Brain pericyte (primary cell): Measurements from ENCODE around the gene PCBP3.
A peak's percentile ranks its signal among the peaks of the same experiment; 100 is the strongest.
"Not testable (repeated sequence)": the region's sequence is repeated elsewhere in the genome, so short reads cannot be mapped to it uniquely, and the experiment has no call there.

ENCODE experiments used
- DNase-seq: peaks from one replicate; pipeline ENCODE4 v3.0.0-alpha.2; 2012; ENCODE audit warnings: low read depth, low spot score

Gene PCBP3

DNA sequence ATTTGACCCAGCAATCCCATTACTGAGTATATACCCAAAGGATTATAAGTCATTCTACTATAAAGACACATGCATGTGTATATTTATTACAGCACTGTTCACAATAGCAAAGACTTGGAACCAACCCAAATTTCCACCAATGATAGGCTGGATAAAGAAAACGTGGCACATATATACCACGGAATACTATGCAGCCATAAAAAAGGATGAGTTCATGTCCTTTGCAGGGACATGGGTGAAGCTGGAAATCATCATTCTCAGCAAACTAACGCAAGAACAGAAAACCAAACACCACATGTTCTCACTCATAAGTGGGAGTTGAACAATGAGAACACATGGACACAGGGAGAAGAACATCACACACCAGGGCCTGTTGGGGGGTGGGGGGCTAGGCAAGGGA, 165.1 kb downstream of the PCBP3 start:
- DNase-seq, result not testable (repeated sequence)

DNA sequence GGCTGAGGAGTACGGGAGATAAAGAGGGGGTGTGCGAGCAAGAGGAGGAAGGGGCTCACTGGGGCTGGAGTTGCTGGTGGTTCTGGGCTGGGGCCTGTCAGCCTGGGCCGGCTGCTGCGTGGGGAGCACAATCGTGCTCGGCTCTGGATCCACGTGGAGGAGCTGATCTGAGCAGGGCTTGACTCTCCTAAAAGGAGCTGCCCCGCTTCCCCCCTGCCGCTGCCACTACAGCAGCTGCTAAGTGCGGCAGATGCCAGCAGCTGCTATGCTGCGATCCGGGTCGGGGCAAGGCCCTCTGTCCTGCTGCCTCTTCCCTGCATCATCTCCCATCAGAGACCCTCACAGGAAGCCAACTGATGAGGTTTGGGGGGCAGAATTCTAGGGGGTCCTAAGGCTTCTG, 165.9 kb downstream of the PCBP3 start:
- DNase-seq, result no peak

DNA sequence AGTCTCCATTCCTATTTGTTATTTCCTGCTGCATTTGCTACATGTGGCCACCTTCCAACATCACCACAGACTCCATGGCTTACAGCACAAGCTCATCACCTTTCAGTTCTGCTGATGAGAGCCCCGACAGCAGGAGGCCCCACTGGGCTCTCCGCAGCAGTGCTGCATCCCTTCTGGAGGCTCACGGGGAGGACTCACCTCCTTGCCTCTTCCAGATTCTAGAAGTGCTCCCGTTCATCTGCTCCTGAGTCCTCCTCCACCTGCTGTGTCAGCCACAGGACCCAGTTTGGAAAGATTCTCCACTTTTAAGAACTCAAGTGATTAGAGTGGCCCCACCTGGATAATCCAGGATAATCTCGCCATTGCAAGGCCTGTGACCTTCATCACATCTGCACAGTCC, 167.6 kb downstream of the PCBP3 start:
- DNase-seq, result no peak

DNA sequence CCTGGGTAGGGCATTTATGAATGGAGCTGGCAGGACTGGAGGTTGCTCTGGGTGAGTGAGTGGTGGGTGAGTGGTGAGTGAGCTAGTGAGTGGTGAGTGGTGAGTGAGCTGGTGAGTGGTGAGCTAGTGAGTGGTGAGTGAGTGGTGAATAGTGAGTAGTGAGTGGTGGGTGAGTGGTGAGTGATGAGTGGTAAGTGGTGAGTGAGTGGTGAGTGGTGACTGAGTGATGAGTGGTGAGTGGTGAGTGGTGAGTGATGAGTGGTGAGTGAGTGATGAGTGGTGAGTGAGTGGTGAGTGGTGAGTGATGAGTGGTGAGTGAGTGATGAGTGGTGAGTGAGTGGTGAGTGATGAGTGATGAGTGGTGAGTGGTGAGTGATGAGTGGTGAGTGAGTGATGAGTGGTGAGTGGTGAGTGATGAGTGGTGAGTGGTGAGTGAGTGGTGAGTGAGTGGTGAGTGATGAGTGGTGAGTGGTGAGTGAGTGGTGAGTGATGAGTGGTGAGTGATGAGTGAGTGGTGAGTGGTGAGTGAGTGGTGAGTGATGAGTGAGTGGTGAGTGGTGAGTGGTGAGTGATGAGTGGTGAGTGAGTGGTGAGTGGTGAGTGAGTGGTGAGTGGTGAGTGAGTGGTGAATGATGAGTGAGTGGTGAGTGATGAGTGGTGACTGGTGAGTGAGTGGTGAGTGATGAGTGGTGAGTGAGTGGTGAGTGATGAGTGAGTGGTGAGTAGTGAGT, 170.8 kb downstream of the PCBP3 start:
- not testable (repeated sequence) for DNase-seq

DNA sequence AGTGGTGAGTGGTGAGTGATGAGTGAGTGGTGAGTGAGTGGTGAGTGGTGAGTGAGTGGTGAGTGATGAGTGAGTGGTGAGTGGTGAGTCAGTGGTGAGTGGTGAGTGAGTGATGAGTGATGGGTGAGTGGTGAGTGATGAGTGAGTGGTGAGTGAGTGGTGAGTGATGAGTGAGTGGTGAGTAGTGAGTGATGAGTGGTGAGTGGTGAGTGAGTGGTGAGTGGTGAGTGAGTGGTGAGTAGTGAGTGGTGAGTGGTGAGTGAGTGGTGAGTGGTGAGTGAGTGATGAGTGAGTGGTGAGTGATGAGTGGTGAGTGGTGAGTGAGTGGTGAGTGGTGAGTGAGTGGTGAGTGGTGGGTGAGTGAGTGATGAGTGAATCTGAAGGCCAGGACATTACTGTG, 172.3 kb downstream of the PCBP3 start:
- DNase-seq, result not testable (repeated sequence)

DNA sequence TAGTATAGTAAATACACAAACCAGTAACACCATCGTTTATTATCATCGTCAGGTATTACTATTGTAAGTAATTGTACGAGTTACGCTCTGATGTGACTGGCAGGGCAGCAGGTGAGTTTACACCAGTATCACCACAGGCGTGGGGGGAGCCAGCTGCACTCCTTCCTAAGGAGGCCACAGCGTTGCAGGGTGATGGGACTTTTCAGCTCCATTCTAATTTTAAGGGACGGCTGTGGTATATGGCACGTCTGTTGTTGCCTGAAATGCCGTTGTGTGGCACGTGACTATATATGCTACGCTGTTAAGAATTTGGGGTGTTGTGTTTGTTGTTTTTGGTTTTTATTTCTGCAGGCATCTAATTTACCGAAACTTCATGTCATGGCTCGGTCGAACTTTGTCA, 173.3 kb downstream of the PCBP3 start:
- no peak for DNase-seq

DNA sequence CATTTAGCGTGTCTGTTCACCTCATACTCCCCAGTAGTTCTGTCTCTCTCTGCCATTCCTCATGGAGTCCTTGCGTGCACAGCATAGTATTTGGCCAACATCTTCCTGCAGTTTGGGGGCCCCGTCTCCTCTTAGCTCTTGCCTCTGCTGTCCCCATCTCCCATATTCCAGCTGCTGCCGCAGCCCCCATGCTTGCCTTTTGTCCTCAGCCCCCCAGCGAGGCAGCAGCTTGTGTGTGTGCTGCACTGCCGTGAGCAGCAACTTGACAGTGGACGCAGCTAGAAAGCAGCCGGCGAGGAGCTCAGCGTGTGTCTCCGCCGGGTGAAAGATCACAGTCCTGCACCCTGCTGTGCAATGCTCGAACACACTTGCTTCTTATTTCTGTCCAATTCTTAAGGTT, 173.8 kb downstream of the PCBP3 start:
- DNase-seq, result peak; percentile 78

DNA sequence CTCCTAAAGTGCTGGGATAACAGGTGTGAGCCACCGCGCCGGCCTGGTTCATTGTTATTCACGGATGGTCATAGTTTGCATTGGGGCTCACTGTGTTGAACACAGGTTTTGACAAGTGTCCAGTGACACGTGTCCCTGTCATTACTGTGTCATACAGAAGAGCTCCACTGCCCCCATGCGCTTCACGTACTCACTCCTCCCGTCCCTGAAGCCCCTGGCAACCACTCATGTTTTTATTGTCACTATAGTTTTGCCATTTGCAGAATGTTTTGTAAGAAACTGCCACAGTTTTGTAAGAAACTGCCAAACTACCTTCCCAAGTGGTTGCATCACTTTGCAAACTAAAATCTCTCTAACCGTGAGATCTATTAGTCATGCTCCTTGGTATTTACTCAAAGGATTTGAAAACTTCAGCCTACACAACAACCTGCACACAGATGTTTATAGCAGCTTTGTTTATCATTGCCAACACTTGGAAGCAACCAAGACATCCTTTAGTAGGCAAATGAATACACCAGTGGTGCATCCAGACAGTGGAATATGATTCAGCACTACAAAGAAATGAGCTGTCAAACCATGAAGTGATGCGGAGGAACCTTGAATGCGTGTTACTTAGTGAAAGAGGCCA, 174.9 kb downstream of the PCBP3 start:
- no peak for DNase-seq

DNA sequence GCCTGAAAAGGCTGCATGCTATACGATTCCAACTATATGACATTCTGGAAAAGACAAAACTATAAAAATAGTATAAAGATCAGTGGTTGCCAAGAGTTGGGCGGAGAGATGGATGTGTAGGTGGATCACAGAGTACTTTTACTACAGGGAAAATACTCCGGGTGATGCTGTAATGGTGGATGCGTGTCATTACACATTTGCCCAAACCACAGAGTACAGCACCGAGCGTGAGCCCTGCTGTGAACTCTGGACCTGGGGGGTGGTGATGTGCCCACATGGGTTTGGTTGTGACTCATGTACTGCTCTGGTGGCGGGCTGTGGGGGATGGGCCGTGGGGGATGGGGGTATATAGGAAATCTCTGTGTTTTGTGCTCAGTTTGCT, 175.4 kb downstream of the PCBP3 start:
- peak; percentile 81 for DNase-seq

DNA sequence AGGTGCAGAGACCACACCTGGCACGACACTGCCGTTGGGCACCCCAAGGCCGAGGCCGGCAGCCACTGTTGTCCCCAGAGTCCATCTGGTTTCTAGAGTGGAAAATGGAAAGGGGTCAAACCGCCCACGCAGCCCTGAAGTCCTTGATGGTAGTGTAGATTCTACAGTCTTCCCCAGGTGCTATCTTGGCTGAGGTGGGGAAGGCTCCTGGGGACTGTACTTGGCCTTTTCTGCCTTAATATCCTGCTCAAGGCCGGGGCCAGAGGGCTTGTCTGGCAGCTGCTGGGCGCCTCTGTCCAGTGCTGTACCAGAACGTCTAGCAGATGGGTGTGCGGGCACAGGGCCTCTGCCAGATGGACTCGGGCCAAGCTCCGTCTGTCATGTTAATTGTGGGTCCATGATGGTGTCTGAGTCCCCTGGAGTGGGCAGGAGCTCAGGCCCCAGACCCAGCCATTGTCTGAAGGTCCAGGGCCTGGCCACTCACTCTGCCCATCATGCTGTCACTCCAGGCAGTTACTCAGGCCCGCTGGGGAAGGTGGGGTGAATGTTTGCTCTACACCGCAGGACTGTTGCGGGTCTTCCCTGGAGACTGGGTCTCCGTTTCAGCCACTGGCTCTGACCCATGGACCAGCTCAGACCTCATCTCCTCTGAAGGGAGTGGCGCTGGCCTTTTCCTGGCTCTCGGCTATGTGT, 176.1 kb downstream of the PCBP3 start:
- DNase-seq, result no peak

DNA sequence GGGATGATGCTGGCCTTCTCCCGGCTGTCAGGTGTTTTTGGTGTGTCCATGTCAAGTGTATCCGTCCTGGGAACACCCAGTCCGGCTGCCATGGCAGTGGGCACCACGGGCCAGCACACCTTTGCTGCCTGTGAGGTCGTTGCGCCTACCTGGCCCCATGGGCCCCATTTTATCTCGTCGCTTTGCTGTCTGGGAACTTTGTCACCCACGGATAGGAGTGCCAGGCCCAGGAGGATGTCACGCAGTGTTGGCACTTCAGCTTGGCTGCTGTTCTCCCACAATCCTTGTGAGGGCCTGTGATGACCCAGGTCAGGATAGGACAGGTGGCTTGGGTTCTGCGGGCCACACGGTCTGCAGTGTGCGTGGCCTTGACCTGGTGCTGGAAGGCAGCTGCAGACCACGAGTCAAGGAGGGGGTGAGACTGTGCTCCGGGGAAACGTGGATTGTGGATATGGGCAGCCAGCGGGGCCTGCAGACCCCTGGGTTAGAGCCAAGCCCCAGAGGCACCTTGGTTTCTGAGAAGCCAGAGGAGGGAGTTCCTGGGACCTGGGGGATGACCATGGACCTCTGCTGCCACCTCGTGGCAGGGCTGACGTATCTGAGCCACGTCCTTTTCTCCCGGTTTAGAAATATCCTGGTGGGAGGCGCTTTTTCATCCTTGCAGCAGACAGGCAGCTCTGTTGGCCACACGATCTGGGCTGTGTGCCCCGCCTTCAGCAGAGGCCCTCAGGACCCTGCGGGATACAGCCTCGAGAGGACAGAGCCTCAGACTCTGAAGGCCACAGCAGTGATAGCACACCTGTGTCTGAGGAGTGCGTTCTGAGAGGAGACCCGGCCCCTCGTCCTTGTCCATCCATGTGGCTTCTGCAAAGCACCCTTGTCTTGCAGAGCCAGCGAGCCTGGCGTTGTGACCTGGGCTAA, 176.9 kb downstream of the PCBP3 start:
- DNase-seq, result peak; percentile 85

DNA sequence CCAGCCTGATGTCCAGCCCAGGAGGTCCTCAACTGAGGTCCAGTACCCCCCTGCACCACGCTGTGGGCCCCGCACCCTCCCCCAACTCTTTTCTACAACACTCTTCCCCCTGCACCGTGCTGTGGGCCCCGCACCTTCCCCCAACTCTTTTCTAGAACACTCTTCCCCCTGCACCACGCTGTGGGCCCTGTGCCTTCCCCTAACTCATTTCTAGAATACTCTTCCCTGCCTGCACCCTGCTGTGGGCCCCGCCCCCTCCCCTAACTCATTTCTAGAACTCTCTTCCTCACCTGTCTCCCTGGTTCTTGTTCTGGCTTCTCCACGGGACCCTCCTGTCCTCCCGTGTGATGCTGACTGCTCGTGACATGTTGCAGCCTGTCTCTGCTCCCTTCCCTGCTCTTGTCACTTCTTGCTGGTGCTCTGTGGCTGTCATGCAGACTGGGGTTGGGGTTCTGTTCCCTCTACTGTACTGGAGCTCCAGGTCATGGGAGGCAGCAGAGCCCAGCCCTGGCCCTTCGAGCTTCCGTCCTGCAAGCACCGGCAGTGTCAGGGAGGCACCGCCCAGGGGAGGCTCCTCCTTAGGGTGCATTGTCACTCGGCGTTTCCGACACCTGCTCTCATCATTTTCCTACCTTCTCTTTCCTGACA, 177.9 kb downstream of the PCBP3 start:
- no peak for DNase-seq

DNA sequence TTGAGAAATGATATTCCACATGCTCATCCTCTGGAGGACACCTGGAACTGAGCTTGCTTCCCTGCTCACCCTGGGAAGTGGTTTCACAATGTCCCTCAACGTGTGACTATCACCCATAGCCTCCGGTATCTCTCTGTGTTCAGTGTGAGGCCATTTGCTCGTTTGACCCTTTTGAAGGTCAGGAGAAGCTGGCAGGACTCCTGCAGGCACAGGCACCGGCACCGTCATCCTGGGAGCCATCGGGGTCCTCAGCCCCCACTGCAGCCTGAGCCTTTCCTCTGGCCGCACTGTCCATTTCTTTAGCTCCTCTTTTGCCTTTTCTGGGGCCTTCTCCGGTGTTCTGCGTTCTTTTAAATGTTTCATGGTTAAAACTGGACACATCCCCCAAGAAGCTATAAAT, 178.5 kb downstream of the PCBP3 start:
- DNase-seq, result no peak

DNA sequence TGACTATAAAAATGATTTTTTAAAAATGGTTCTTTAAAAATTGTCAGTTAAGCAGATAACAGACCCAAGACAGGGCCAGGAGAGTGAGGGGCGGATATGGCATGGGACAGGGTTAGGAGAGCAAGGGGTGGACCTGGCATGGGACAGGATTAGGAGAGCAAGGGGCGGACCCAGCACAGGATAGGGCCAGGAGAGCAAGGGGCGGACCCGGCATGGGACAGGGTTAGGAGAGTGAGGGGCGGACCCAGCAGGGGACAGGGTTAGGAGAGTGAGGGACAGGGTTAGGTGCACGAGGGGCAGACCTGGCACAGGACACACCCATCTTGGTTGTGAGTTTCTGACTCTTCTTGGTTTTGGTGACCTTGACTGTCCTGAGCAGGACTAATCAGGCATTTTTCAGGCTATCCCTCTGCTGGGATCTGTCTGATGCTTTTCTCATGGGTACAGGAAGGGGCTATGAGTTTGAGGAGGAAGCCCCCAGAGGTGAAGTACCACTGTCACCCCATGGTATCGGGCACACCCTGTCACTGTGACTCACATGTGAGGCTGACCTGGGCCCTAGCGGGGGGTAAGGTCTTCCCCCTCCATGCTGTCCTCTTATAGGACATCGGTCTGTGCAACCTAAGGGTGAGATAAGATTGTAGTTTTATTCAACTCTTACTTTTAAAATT, 179.0 kb downstream of the PCBP3 start:
- DNase-seq, result no peak

DNA sequence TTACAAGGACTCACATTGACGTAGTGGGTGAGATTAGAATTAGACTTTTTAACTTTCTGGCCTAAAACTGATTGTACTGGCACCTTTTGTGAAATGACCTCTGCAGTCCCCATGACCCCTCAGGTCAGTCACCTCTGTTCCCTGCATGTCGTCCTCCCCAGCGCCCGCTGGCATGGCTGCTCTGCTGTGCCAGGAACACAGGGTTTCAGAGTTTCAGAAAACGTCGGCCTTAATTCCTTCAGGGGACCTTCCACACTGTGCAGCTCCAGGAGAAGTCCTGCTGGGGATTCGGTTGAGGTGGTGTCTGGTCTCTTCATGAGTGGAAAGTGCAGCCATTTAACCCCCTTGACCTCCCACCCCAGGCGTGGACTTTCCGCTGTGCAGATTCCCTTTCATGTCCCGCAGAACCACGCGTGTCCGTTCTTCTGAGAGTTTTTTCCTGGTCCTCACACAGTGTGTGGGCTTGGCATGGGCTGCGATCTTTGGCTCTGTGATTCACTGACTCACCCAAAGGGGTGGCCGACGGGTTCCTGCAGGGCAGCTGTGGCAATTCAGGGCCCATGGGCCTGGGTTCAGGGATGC, 179.7 kb downstream of the PCBP3 start:
- DNase-seq, result no peak

DNA sequence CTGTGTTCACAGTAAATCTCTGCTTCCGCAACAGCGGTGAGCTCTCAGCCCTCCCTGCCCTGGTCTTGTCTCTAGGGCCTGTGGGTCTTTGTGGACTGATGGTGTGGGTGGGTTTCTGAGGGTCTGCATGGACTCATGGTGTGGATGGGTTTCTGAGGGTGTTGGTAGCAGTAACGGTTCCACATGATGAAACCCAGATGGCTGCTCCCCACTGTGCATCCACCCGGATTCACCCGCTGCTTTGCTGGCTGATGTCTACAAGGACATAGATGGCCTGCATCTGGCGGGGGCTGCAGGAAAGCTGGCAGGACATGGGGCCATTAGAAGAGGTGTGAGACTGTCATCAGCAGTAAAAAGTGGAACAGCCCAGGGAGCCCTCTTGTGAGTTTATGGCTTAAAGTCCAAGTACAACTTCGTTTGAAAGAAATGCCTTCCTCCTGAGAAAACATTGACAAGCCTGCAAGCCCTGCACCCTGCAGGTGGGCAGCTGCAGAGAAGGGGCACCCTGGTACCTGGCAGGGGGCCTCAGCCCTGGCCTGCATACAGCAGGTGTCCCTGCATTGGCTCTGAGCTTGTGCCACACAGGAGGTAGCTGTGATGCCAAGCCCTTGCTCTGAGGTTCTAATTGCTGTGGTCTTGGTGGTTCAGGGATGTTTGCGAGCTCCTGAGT, 181.2 kb downstream of the PCBP3 start:
- no peak for DNase-seq

DNA sequence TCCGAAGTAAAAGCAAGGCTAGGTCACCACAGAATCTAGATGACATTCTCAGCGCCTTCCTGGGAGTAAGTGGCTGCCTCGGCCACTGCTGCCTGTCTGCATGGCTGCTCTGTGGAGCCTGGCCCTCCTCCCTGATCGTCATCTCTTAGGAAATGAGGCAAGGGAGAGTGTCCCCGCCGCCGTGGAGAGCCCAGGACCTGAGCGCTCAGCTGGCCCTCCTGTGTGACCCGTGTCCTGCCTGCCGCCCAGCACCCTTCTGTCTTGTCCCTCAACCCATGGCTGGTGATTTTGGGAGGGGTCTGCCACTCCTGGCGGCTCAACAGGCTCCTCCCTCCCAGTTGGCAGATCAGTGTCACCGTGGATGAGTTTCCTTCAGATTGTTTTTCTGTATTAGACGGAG, 181.7 kb downstream of the PCBP3 start:
- no peak for DNase-seq

DNA sequence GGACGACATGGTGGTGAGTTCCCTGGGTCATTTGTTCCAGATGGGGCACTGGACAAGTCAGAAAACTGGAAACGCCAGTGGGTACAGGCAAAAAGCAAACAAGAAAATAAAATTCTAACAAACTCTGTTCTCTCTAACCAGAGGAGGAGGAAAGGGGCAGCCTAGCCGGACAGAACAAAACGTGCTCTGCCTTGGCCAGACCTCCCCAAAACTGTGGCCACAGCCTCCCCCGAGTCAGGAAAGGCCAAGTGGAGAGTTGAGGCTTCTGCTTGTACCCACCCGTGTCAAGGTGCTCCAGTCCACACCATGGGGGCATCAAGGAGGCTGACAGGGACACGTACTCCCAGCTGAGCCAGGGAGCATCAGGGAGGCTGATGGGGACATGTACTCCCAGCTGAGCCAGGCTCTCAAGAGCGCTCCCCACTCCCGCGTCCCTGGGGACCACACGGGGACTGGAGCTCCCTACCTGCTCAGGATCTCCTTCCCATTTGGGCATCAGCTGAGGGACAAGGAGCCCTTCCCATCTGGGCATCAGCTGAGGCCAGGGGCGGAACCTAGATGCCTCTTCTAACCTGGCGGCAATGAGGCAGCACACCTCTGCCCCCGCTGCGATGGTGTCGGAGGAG, 183.3 kb downstream of the PCBP3 start:
- no peak for DNase-seq

DNA sequence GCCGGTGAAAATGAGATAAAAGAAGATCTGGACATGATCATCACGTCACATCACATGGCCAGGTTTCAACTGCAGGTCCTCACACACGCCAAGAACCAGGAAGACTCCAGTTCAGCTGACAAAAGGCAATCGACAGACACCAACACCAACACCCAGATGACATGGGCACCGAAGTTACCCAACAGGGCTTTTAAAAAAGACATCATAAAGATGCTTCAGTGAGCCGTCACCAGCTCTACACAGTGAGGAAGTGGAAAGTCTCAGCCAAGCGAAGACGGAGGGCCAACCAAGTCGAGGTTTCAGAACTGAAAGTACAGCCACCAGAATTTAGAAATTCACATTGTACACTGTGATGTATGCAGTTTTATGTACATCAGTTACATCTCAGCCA, 183.8 kb downstream of the PCBP3 start:
- no peak for DNase-seq
